A375 (cell line): Measurements from ENCODE around the gene TRIM49D1. TPM values are rescaled to one million over a fixed set of nuclear protein-coding genes. Genes with fewer than 3 reads are reported as not detected.

Experiments used
- small RNA-seq: library from RNA; depleted of rRNA; stranded (forward); fragments of <200 nt; gene quantifications from one replicate; pipeline ENCODE3, GENCODE V24; 2014
- total RNA-seq: library from RNA; depleted of rRNA; stranded (reverse); fragments of >200 nt; shearing (Covaris generic); gene quantifications from 2 replicates; pipeline ENCODE4 v1.2.3, GENCODE V29; 2014; rRNA removed

Gene TRIM49D1, protein sequence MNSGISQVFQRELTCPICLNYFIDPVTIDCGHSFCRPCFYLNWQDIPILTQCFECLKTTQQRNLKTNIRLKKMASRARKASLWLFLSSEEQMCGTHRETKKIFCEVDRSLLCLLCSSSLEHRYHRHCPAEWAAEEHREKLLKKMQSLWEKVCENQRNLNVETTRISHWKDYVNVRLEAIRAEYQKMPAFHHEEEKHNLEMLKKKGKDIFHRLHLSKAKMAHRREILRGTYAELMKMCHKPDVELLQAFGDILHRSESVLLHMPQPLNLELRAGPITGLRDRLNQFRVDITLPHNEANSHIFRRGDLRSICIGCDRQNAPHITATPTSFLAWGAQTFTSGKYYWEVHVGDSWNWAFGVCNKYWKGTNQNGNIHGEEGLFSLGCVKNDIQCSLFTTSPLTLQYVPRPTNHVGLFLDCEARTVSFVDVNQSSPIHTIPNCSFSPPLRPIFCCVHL
- total RNA-seq, result 0.08 TPM in 1 of 2 replicates, not detected in the other

DNA sequence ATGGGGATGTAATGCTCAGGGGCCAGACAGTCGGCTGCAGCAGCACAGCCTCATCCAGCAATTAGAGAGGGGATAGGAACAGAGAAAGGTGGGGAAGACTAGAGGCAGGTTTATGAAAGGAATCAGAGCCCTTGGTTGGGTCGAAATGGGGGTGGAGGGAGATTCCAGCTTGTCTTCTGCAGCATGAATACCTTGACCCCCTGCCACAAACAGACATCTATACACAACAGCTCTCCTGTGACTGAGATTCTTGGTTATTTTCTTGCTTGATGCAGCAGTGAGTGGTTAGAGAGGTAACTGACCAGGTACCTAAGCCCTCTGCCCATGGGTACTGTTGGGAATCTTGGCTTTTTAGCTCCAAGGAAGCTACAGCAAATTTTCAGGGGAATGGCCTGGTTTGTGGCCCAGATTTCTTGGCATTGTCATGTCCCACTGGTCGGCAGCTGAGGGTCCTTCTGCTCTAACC, at the start of gene TRIM49D1:
TRIM49D1 (minus strand) TSS at position 51 of the 466 bp plus-strand sequence. CDS start 4,535 bp downstream, outside the sequence.

DNA sequence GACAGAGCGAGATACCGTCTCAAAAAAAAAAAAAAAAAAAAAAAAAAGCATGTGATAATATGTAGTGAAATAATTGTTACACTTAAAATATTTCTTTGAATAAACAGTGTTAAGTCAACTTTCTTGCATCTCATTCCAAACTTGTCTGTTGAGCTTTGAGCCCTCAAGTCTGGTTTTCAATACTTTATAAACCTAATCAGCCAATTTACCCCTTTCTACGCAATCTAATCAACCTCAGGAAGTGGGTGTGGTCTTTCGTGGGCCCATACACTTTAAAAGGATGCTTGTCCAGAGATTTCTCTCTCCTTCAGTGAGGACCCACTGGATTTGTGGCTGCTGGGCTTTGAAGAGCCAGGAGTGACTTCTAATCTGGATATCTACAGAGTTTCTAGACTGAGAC, 43.7 kb upstream of the TRIM49D1 start, which contains the start of gene TRIM64:
TRIM64 (plus strand) TSS at position 301 of the 400 bp plus-strand sequence. CDS start 2,467 bp downstream, outside the sequence.

DNA sequence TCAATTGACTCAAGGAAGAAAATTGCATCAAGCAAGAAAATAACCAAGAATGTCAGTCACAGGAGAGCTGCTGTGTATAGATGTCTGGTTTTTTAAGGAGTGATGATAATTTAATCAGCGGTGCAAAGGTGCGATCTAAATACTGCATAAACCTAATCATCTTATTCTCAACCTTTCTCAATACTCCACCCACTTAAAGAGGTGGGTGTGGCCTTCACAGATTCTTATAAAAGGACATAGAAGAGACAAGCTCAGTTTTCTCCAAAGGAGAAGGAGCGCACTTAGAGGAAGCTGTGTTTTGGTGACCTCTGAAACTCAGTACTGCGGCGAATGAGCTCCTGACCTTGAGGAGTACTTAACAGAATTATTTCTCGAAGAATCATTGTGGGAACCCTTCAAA, 1.7 kb upstream of the TRIM49D1 start, which contains the start of gene TRIM49D2:
TRIM49D2 (plus strand) TSS at position 301 of the 400 bp plus-strand sequence. CDS start 2,698 bp downstream, outside the sequence.

Small RNA genes within 50 kb of the gene (small RNA-seq; reads per million reads assigned to genes)
- gene AP004607.1, result not detected

Other genes with a start within 250 kb of the TRIM49D1 start
- not detected in 2 replicates for gene TRIM77, start 211.9 kb downstream of the TRIM49D1 start, total RNA-seq
- gene TRIM49, start 113.7 kb downstream of the TRIM49D1 start, total RNA-seq, result 0.08 TPM in 2 replicates
- 0.27 TPM in 1 of 2 replicates, not detected in the other for gene TRIM64B, start 43.8 kb downstream of the TRIM49D1 start, total RNA-seq
- gene TRIM49D2, start 1.8 kb upstream of the TRIM49D1 start, total RNA-seq, result 0.45 TPM in 1 of 2 replicates, not detected in the other
- gene TRIM64, start 43.8 kb upstream of the TRIM49D1 start, total RNA-seq, result not detected in 2 replicates
- gene TRIM49C, start 108.9 kb upstream of the TRIM49D1 start, total RNA-seq, result 0.08 and 0.15 TPM in 2 replicates
- gene UBTFL1, start 163.7 kb upstream of the TRIM49D1 start, total RNA-seq, result not detected in 2 replicates
- gene NAALAD2, start 212.4 kb upstream of the TRIM49D1 start, total RNA-seq, result 1.1 and 2.0 TPM in 2 replicates